GM04504 (cell line): ENCODE data around the gene INTS4.
"Not testable (repeated sequence)": the region's sequence is repeated elsewhere in the genome, so short reads cannot be mapped to it uniquely, and the experiment has no call there.

ENCODE experiments used
- DNase-seq: peaks from one replicate; pipeline ENCODE4 v3.0.0-alpha.2; 2012; ENCODE audit warnings: low read depth

INTS4 gene

GRCh38 chr11:77994434-77995362 lies at the start of gene INTS4:
Gene INTS4, minus strand, starts transcription at chr11:77994668. Its CDS starts 25 bp downstream, at chr11:77994643.
- peak; percentile 99 for DNase-seq

- DNase-seq = no peak
Observed at GRCh38 chr11:78041843-78042440, 47.5 kb upstream of the INTS4 start.

- not testable (repeated sequence) for DNase-seq
Observed at GRCh38 chr11:78041380-78041719, 46.9 kb upstream of the INTS4 start.

GRCh38 chr11:78040691-78041379 lies 46.4 kb upstream of the INTS4 start:
- DNase-seq = no peak

- peak; percentile 61 for DNase-seq
Observed at GRCh38 chr11:78039919-78040671, 45.6 kb upstream of the INTS4 start.

- DNase-seq = no peak
Observed at GRCh38 chr11:78039391-78039918, 45.0 kb upstream of the INTS4 start.

- no peak for DNase-seq
Observed at GRCh38 chr11:78038697-78039313, 44.3 kb upstream of the INTS4 start.

- no peak for DNase-seq
Observed at GRCh38 chr11:78037825-78038620, 43.6 kb upstream of the INTS4 start.

GRCh38 chr11:78037056-78037455 lies 42.6 kb upstream of the INTS4 start:
- DNase-seq = no peak

- no peak for DNase-seq
Observed at GRCh38 chr11:78036313-78036712, 41.8 kb upstream of the INTS4 start.

- no peak for DNase-seq
Observed at GRCh38 chr11:78034623-78035022, 40.2 kb upstream of the INTS4 start.

GRCh38 chr11:78033040-78033439 lies 38.6 kb upstream of the INTS4 start:
- DNase-seq = no peak

- DNase-seq = no peak
Observed at GRCh38 chr11:78032090-78032489, 37.6 kb upstream of the INTS4 start.

GRCh38 chr11:78031629-78032028 lies 37.2 kb upstream of the INTS4 start:
- no peak for DNase-seq

- no peak for DNase-seq
Observed at GRCh38 chr11:78030429-78031325, 36.2 kb upstream of the INTS4 start.

GRCh38 chr11:78028423-78028822 lies 34.0 kb upstream of the INTS4 start:
- DNase-seq = not testable (repeated sequence)

GRCh38 chr11:78027759-78028158 lies 33.3 kb upstream of the INTS4 start:
- DNase-seq = no peak

GRCh38 chr11:78025378-78025777 lies 30.9 kb upstream of the INTS4 start:
- DNase-seq = no peak

GRCh38 chr11:78023426-78023825 lies 29.0 kb upstream of the INTS4 start:
- DNase-seq = no peak
